ENCODE data around the gene CCDC197. TPM values are rescaled to one million over a fixed set of nuclear protein-coding genes. Genes with fewer than 3 reads are reported as not detected.

Gene CCDC197
- total and polyA plus RNA-seq, 4 donors = not detected

DNA sequence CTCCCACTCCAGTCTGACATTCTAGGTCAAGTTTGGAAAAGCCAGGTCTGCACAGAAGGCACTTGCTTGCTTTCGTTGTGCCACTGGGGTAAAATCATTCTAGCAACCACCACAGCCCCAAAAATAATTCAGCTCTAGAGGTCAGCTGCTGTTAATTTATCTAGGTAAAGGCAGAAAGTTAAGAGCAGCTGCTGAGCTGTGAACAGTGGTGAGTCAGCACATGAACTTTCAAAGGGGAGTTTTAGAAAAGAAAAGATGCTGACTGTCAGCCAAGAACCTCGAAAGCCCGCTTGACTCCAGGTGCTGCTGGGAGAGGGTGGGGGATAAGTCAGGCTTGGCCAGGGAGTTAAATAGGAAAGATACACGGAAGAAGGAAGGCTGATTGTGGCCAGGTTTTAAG, 12.7 kb downstream of the CCDC197 start (continued):
- TF ChIP-seq, protein P1, sequence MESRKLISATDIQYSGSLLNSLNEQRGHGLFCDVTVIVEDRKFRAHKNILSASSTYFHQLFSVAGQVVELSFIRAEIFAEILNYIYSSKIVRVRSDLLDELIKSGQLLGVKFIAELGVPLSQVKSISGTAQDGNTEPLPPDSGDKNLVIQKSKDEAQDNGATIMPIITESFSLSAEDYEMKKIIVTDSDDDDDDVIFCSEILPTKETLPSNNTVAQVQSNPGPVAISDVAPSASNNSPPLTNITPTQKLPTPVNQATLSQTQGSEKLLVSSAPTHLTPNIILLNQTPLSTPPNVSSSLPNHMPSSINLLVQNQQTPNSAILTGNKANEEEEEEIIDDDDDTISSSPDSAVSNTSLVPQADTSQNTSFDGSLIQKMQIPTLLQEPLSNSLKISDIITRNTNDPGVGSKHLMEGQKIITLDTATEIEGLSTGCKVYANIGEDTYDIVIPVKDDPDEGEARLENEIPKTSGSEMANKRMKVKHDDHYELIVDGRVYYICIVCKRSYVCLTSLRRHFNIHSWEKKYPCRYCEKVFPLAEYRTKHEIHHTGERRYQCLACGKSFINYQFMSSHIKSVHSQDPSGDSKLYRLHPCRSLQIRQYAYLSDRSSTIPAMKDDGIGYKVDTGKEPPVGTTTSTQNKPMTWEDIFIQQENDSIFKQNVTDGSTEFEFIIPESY (IDR thresholded peaks at IDR 0.05) = no peak
- no peak for TF ChIP-seq FOXA2 (IDR thresholded peaks at IDR 0.05)

DNA sequence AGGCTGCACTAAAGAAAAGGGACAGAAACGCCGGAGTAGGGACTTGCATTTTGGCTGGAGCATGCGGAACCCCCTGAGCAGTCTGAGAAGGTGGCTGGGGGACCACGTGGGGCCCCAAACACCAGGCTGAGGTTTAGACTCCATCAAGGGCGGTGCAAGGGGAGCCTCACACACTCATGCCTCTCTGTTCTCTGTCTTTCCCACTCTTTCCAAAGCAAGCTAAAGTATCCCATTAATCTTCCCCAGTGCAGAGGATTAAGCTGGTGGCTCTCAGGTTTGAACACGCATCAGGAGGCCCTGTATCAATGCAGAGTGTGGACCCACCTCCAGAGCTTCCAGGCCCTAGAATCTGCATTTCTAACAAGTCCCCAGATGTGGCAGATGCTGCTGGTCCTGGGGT, 13.5 kb downstream of the CCDC197 start:
- no peak for DNase-seq (ENCODE audit: low spot score)
- H3K9ac ChIP-seq (ENCODE audit: low read depth in 1 of 2, low read length in 2 of 2) = no peak overlapping the region
- H3K9me3 ChIP-seq (ENCODE audit: control insufficient read depth in 4 of 4, low read length in 3 of 4) = no peaks in the 10 kb centered on the region
- H3K4me3 ChIP-seq (ENCODE audit: low read depth in 1 of 3, low read length in 3 of 3) = no peak overlapping the region
- H3K27ac ChIP-seq (ENCODE audit: low read depth in 1 of 2, low read length in 2 of 2) = no peak overlapping the region
- no peaks in the 10 kb centered on the region for H3K27me3 ChIP-seq (ENCODE audit: control insufficient read depth in 4 of 4, insufficient read depth in 4 of 4, low read length in 3 of 4)
- TF ChIP-seq NR2F2 (IDR thresholded peaks at IDR 0.05) = no peak
- TF ChIP-seq, protein P2, sequence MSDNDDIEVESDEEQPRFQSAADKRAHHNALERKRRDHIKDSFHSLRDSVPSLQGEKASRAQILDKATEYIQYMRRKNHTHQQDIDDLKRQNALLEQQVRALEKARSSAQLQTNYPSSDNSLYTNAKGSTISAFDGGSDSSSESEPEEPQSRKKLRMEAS (IDR thresholded peaks at IDR 0.05) = no peak
- no peak for TF ChIP-seq JUND (IDR thresholded peaks at IDR 0.05)
- TF ChIP-seq HNF4G (IDR thresholded peaks at IDR 0.05) = no peak
- no peak for TF ChIP-seq HNF4A (conservative IDR thresholded peaks at IDR 0.05)
- no peak for TF ChIP-seq SP1 (IDR thresholded peaks at IDR 0.05)
- TF ChIP-seq, protein P1 (IDR thresholded peaks at IDR 0.05) = no peak
- no peak for TF ChIP-seq RXRA (IDR thresholded peaks at IDR 0.05)
- TF ChIP-seq FOXA1 (IDR thresholded peaks at IDR 0.05) = no peak
- TF ChIP-seq YY1 (IDR thresholded peaks at IDR 0.05) = no peak
- no peak for TF ChIP-seq FOXA2 (IDR thresholded peaks at IDR 0.05)
- TF ChIP-seq, protein P3, sequence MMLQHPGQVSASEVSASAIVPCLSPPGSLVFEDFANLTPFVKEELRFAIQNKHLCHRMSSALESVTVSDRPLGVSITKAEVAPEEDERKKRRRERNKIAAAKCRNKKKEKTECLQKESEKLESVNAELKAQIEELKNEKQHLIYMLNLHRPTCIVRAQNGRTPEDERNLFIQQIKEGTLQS (IDR thresholded peaks at IDR 0.05) = no peak
- TF ChIP-seq, protein P4, sequence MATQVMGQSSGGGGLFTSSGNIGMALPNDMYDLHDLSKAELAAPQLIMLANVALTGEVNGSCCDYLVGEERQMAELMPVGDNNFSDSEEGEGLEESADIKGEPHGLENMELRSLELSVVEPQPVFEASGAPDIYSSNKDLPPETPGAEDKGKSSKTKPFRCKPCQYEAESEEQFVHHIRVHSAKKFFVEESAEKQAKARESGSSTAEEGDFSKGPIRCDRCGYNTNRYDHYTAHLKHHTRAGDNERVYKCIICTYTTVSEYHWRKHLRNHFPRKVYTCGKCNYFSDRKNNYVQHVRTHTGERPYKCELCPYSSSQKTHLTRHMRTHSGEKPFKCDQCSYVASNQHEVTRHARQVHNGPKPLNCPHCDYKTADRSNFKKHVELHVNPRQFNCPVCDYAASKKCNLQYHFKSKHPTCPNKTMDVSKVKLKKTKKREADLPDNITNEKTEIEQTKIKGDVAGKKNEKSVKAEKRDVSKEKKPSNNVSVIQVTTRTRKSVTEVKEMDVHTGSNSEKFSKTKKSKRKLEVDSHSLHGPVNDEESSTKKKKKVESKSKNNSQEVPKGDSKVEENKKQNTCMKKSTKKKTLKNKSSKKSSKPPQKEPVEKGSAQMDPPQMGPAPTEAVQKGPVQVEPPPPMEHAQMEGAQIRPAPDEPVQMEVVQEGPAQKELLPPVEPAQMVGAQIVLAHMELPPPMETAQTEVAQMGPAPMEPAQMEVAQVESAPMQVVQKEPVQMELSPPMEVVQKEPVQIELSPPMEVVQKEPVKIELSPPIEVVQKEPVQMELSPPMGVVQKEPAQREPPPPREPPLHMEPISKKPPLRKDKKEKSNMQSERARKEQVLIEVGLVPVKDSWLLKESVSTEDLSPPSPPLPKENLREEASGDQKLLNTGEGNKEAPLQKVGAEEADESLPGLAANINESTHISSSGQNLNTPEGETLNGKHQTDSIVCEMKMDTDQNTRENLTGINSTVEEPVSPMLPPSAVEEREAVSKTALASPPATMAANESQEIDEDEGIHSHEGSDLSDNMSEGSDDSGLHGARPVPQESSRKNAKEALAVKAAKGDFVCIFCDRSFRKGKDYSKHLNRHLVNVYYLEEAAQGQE (IDR thresholded peaks at IDR 0.05) = no peak
- H3K36me3 ChIP-seq (ENCODE audit: control insufficient read depth in 4 of 4, insufficient read depth in 3 of 4, low read depth in 1 of 4, low read length in 3 of 4) = no peaks in the 10 kb centered on the region
- no peaks in the 10 kb centered on the region for H3K4me1 ChIP-seq (ENCODE audit: control insufficient read depth in 4 of 4, insufficient read depth in 4 of 4, low read length in 3 of 4)
- WGBS = 87% methylated on average over 6 of the region's 6 CpGs

DNA sequence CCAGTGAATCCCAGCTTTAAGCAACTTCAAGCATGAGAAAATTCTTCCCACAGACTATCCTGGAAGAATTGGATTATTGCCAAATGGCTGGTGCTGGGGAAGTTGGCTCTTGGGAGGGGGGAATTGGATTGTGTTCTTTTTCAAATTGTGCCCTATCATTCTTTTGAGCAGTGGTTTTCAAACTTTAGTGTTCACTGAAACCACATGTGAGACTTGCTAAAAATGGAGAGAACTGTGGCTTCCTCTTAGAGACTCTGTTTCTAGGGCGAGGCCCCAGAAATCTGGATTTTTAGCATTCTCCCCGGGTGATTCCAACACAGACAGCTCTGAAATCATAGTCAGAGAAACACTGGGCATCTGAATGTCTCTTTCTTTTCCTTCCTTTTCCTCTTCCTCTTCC, 14.7 kb downstream of the CCDC197 start:
- no peak overlapping the region for H3K9ac ChIP-seq (ENCODE audit: low read depth in 1 of 2, low read length in 2 of 2)
- 69% methylated on average over 2 of the region's 2 CpGs for WGBS
- H3K4me1 ChIP-seq (ENCODE audit: control insufficient read depth in 4 of 4, insufficient read depth in 4 of 4, low read length in 3 of 4) = no peaks in the 10 kb centered on the region
- no peaks in the 10 kb centered on the region for H3K36me3 ChIP-seq (ENCODE audit: control insufficient read depth in 4 of 4, insufficient read depth in 3 of 4, low read depth in 1 of 4, low read length in 3 of 4)
- H3K27ac ChIP-seq (ENCODE audit: low read depth in 1 of 2, low read length in 2 of 2) = no peak overlapping the region
- no peaks in the 10 kb centered on the region for H3K9me3 ChIP-seq (ENCODE audit: control insufficient read depth in 4 of 4, low read length in 3 of 4)
- no peaks in the 10 kb centered on the region for H3K27me3 ChIP-seq (ENCODE audit: control insufficient read depth in 4 of 4, insufficient read depth in 4 of 4, low read length in 3 of 4)
- H3K4me3 ChIP-seq (ENCODE audit: low read depth in 1 of 3, low read length in 3 of 3) = no peak overlapping the region
- DNase-seq (ENCODE audit: low spot score) = no peak
- TF ChIP-seq TAF1 (conservative IDR thresholded peaks at IDR 0.05) = no peak
- no peak for TF ChIP-seq SP1 (IDR thresholded peaks at IDR 0.05)
- TF ChIP-seq EGR1 (IDR thresholded peaks at IDR 0.05; ENCODE audit: low read depth in 2 of 2) = no peak
- no peak for TF ChIP-seq FOXA1 (IDR thresholded peaks at IDR 0.05)
- TF ChIP-seq, protein P1 (IDR thresholded peaks at IDR 0.05) = no peak
- TF ChIP-seq, protein P5, sequence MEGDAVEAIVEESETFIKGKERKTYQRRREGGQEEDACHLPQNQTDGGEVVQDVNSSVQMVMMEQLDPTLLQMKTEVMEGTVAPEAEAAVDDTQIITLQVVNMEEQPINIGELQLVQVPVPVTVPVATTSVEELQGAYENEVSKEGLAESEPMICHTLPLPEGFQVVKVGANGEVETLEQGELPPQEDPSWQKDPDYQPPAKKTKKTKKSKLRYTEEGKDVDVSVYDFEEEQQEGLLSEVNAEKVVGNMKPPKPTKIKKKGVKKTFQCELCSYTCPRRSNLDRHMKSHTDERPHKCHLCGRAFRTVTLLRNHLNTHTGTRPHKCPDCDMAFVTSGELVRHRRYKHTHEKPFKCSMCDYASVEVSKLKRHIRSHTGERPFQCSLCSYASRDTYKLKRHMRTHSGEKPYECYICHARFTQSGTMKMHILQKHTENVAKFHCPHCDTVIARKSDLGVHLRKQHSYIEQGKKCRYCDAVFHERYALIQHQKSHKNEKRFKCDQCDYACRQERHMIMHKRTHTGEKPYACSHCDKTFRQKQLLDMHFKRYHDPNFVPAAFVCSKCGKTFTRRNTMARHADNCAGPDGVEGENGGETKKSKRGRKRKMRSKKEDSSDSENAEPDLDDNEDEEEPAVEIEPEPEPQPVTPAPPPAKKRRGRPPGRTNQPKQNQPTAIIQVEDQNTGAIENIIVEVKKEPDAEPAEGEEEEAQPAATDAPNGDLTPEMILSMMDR (IDR thresholded peaks at IDR 0.05; ENCODE audit: low read depth, low read length, missing input control) = no peak
- no peak for TF ChIP-seq HNF4A (conservative IDR thresholded peaks at IDR 0.05)
- TF ChIP-seq RAD21 (IDR thresholded peaks at IDR 0.05) = no peak
- TF ChIP-seq, protein P2 (IDR thresholded peaks at IDR 0.05) = no peak
